GM18951 (cell line): ENCODE results near the gene CACNA1A.

Experiments
- POLR2A ChIP-seq: IDR thresholded peaks from 4 replicates; pipeline ENCODE4 v1.6.1; 2011; ENCODE audit warnings: mild to moderate bottlenecking; ENCODE audit not compliant: insufficient read length, insufficient read depth; ENCODE audit errors: extremely low read depth
- in situ Hi-C: fragments of 300-500 bp; cut with MboI; formaldehyde crosslinking; loops from one replicate; pipeline ENCODE4 v1.12.0; 2022; ENCODE audit warnings: low sequenced_read_pairs, mixed read lengths, inconsistent platforms; ENCODE audit not compliant: unreplicated experiment

The CACNA1A gene

GRCh38 chr19:13318190-13318589 is 188.1 kb downstream of the CACNA1A start:
- in situ Hi-C loops, result no loop called here
- no peak for TF ChIP-seq POLR2A

- in situ Hi-C loops, result no loop called here
- no peak for TF ChIP-seq POLR2A
Measured at GRCh38 chr19:13315495-13315894, 190.8 kb downstream of the CACNA1A start.

- in situ Hi-C loops, result no loop called here
- no peak for TF ChIP-seq POLR2A
Measured at GRCh38 chr19:13314761-13315160, 191.5 kb downstream of the CACNA1A start.

GRCh38 chr19:13313875-13314274 is 192.4 kb downstream of the CACNA1A start:
- in situ Hi-C loops, result no loop called here
- no peak for TF ChIP-seq POLR2A

- in situ Hi-C loops, result no loop called here
- no peak for TF ChIP-seq POLR2A
Measured at GRCh38 chr19:13309864-13310263, 196.4 kb downstream of the CACNA1A start.

GRCh38 chr19:13303381-13304129 is 202.7 kb downstream of the CACNA1A start:
- TF ChIP-seq POLR2A, result no peak
- in situ Hi-C loops, result no loop called here

GRCh38 chr19:13302526-13303270 is 203.6 kb downstream of the CACNA1A start:
- in situ Hi-C loops, result no loop called here

GRCh38 chr19:13301627-13302334 is 204.5 kb downstream of the CACNA1A start:
- no peak for TF ChIP-seq POLR2A
- in situ Hi-C loops, result no loop called here

More at GRCh38 chr19:13302526-13303270, 203.6 kb downstream of the CACNA1A start:
- TF ChIP-seq POLR2A, result no peak

- in situ Hi-C loops, result no loop called here
- no peak for TF ChIP-seq POLR2A
Measured at GRCh38 chr19:13300421-13301030, 205.8 kb downstream of the CACNA1A start.

GRCh38 chr19:13299838-13300237 is 206.4 kb downstream of the CACNA1A start:
- no peak for TF ChIP-seq POLR2A
- in situ Hi-C loops, result loop anchor here (25.0 kb wide), 1 partner anchor 562 kb away; no protein-coding TSS in a partner anchor

- in situ Hi-C loops, result loop anchor here (25.0 kb wide), 1 partner anchor 563 kb away; no protein-coding TSS in a partner anchor
- no peak for TF ChIP-seq POLR2A
Measured at GRCh38 chr19:13298565-13299481, 207.5 kb downstream of the CACNA1A start.

- no peak for TF ChIP-seq POLR2A
- in situ Hi-C loops, result loop anchor here (25.0 kb wide), 1 partner anchor 565 kb away; no protein-coding TSS in a partner anchor
Measured at GRCh38 chr19:13297023-13297422, 209.3 kb downstream of the CACNA1A start.
